NCI-H2029 treated with DMSO at 0.1 percent for 48 hours (cell line): ENCODE data around the gene MAFG.
"Not testable (repeated sequence)": the region's sequence is repeated elsewhere in the genome, so short reads cannot be mapped to it uniquely, and the experiment has no call there.

Source experiments
- DNase-seq: peaks from one replicate; lab custom pipeline; 2025; lab: John Stamatoyannopoulos, UW

Gene MAFG

DNA sequence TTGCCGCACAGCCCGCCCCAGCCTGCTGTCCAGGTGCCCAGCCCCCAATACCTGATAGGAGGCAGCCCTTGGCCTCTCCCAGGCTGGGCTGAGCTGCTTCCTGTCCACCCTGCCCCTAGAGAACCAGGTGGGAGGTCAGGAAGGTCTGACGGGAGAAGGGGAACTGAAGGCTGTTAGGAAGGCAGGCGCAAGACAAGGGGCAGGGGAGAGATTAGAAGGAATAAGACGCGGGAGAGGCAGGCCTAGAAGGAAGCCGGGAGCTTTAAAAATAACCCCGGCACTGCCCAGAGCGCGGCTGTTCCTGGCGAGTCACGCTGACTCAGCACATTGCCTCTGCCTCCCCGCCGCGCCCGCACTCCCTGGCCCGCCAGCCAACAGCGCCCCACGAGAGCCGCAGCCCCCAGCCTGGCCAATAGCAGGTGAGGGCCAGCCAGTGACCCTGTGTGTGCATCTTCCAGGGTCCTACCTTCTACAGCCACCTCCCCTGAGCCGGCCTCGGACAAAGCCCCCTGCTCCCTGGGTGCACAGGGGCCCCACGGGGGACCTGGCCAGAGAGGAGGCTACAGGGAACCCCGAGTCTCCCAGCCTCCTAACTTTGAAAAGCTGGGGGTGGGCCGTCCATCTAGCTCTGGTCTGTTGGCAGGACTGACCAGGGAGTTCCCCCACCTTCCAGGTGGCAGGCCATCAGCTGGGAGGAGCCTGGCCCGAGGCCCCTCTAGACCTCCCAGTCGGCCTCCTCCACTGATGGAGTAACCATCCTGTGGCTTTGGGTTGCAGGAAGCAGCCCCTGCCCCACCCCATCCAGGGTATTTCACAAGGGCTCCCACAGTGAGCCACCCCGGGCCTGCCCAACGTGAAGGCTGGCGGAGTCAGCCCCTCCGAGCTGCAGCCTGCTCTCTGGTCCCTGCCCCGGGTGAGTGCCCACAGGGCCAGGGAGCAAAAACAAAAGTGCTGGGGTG is 4.0 kb downstream of the MAFG start:
- no peak for DNase-seq

DNA sequence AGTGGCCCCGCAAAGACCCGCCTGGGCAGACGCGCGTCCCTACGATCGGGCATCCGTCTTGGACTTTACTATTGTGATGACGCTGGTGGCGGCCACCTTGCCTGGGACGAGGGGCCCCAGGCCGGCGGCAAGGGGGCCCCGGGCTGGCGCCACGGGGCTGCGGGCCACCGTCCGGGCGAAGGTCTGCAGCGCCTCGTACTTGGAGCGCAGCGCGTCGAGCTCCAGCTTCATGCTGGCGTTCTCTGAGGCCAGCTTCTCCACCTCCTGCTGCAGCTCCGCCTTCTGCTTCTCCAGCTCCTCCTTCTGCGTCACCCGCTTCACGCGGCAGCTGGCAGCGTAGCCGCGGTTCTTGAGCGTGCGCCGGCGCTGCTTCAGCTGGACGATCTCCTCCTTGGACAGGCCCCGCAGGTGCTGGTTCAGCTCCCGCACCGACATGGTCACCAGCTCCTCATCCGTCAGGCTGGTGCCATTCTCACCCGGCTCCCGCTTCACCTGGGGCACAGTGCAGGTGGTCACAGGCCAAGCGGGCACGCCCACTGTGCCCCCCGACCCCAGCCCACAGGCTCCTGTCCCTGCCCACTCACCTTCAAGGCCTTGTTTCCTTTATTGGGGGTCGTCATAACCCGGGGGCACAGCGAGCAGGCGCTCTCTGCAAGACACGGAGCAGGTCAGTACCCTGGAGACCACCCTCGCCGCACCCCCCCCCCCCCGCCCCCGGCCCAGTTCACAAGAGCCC is 4.8 kb downstream of the MAFG start:
- DNase-seq: no peak

DNA sequence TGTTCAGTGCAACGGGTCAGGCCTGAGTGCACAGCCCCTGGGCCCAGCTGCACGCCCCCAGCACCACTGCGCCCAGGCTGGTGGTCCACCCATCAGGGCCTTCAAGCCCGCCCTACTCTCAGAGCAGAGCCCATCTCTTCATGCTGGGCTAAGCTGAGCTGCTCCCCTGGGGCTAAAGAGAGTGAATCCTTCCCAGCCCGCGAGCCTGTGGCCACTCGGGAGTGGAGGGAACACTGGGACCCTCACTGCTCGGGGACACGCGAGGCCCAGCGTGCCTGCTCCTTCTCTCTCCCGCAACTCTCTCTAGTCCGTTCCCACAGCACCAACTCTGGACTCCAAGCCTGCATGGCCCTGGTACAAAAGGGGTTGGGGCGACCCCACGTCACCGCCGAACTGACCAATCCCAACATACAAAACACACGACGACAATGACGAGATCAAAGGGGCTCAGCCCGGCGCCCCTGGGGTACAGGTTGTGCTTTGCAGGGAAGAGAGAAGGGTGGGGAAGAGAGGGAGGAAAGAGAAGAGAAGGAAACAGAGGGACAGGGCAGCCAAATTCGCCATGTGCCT is 5.5 kb downstream of the MAFG start:
- DNase-seq: no peak

DNA sequence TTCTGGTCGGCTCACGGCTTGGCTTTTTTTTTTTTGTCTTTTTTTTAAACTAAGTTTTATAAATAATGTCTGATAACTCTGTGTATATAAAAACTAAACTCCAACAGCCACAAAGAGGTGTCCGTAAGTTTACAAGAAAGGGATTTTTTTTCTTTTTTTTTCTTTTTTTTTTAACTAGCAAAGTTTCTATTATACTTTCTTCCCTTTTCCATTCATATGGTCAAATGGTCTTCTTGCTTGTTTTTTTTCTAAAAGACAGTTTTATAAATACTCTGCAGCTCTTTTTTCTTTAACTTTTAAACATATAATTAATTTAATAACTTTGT is 6.0 kb downstream of the MAFG start:
- no peak for DNase-seq

DNA sequence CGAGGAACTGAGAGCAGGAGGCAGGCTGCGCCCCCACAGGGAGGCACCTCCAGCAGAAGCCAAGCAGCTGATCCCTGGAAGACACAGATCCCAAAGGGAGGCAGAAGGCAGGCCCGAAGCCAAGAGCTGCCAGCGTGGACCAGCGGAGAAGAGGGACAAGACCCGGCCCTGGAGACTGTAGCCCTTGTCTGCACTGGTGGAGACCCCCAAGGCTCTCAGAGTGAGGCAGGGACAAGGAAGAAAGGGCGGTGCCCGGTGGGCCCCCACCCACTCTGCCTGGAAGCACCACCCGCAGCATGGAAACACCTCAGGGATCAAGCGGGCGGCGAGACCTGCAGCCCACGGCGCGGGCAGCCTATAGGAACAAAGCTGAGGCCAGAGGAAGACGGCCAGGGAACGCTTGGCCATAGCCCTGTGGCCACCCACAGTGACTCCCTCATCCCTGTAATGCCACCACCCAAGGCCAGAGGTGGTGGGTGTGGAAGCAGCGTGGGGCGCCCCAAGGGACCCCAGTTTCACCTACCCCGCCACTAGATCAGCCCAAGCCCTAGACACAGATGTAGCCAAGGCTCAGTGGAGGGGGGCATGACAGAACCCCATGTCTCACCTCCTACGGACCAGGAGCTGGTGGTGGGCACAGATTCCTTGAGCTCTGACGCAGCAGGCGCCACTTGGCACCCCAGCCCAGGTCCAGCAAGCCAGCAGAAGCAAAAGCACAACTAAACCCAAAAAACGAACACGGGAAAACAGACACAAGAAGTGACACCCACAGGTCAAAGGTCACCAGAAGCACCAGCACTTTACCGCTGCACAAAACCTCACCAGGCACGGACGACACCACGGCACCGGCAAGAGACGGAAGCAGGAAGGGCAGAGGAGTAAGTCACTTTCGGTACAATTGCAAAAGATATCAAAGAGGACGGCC is 6.7 kb downstream of the MAFG start:
- no peak for DNase-seq

DNA sequence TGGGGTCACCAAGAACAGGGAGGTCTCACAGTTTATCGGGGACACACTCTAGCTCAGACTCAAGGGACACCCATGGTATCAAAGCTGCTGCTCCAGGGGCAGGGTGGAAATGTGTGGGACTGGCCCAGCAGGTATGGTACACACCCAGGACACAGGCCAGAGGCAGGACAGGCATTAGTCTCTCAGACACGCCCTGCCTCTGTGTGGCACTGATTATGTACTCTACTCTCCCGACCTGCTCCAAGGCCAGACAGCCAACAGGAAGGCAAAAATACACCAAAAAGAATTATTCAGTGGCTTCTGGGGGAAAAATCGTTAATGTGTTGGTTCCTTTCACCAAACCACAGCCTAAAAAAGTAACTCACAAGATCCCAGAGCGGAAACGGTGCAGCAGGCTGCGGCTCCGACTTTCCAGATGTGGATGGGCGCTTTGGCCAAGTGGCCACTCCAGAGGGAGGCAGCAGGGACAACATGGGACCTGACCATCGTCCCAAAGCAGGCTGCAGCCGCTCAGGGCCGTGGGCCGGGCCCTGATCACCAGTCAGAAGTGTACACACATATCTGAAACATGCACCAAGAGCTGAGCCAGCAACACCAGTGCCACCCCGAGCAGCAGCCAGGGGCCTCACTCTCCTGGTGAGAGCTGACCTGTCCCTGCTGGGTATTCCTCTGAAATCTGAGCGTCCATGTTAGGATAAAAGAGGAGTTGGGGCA is 8.5 kb downstream of the MAFG start:
- no peak for DNase-seq

DNA sequence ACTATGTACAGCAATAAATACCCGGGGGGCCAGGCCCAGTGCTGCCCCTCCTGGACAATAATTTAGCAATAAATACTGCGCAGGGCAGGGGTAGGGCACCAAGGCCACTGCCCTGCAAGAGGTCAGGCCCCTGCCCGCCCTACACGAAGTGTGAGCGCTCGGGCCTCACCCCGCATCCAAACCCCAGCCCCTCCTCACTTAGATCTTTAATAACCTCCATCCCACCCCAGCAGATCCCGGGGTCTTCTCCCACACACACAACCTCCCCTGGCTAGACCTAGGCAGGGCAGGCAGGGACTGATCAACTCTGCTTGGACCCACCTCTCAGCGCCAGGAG is 9.2 kb downstream of the MAFG start:
- not testable (repeated sequence) for DNase-seq

DNA sequence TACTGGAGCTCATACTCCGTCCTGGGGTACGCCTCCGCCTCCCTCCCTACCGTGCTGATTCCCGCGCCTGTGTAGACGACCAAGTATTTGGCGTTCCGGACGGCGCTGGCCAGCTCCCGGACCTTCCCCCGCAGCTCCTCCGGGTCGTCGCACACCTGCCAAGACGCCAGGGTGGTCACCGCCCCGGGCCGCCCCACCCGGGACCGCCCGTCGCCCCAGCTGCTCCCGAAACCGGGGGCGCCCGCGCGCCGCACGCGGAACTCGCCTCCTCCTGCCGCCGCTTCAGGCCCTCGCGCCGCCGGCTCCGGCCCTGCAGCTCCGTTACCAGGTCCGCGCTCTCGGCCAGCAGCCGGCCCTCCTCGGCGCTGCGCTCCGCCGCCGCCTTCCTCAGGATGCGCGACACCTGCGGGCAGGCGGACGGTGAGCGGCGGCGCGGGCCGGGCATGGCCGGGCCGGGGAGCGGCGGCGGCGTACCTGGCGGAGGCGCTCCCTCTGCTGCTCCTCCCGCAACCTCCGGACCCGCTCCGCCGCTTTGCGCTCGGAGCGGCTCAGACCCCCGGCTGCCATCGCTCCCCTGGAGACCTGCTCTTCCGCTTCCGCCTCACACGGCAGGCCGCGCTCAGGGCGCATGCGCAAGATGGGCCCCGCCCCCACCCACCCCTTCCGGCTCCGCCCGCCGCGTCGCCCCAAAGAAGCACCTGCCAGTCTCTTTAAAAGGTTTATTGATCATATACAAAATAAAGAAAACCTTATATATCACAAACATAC is 9.8 kb downstream of the MAFG start, which contains the start of gene SIRT7:
TSS of gene SIRT7 (minus strand) at position 612 of the 768 bp plus-strand sequence. CDS start at position 567, 45 bp downstream.
- peak; percentile 20 for DNase-seq

DNA sequence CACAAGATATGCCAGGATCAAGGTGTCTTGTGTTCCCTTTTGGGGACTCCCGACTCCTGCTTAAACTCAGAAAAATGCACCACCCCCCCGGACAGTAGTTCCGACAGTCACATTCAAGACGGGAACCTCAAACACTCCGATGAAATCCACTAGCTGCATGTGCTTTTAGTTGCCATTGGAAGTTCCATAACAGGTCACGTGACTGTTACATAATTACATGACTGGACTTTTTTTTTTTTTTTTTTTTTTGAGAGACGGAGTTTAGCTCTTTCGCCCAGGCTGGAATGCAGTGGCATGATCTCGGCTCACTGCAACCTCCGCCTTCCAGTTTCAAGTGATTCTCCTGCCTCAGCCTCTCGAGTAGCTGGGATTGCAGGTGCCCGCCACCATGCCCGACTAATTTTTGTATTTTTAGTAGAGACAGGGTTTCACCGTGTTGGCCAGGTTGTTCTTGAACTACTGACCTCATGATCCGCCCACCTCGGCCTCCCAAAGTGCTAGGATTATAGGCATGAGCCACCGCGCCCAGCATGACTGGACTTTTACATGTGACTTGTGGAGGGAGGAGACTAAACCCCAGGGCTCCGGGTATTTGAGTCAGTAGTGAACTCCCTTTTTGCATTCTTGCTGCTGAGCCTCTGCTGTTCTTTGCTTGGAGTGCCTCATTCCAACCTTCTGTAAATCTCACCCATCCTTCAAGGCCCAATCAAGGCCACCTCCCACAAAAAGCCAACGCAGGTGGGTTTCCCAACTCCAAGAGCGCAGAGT is 11.1 kb downstream of the MAFG start:
- DNase-seq: no peak

DNA sequence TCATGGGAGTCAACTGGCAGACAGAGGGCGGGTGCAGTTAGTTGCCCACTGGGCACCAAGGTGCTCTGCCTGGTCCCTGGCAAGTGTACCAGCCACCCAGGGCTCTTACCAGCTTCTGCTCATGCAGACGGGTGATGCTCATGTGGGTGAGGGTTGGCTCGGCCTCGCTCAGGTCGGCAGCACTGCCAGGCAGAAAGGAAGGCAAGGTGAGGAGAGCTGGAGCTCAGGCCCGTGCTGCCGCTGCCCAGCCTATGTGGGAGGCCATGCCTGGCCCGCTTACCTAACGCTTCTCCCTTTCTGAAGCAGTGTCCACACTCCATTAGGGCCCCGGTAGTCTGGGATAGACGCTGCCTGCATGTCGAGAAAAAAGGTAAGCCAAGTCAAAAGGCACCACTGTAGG is 12.2 kb downstream of the MAFG start:
- no peak for DNase-seq

DNA sequence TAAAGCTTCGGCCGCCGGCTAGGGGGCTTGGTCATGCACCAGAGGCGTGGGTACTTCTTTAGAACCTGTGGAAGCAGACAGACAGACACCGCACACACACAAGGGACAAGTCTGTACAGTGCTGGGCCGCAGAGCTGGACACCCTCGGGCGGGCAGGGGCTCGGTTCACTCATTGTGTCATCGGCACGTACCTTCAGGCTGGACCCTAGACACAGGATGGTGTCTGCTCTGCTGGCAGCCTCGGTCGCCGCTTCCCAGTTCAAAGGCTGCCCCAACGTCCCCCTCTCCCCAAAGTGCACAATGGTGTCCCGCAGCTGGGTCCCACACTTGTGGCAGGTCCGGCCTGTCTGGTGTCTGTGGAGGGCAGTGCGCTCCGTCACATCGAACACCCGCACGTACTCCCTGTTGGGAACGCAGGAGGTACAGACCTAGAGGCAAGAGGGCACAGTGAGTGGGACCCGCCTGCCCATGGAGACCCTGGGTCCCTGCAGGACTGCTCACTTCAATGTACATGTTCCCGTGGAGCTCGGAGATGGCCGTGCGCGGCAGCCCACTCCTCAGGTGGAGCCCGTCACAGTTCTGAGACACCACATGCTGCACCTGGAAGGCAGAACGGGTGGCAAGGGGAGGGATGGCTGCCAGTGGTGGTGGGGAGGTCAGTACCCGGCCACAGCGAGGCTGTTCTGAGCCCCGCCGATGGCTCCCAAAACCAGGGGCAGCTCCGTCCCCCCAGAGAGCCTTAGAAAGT is 13.3 kb downstream of the MAFG start:
- DNase-seq: no peak

DNA sequence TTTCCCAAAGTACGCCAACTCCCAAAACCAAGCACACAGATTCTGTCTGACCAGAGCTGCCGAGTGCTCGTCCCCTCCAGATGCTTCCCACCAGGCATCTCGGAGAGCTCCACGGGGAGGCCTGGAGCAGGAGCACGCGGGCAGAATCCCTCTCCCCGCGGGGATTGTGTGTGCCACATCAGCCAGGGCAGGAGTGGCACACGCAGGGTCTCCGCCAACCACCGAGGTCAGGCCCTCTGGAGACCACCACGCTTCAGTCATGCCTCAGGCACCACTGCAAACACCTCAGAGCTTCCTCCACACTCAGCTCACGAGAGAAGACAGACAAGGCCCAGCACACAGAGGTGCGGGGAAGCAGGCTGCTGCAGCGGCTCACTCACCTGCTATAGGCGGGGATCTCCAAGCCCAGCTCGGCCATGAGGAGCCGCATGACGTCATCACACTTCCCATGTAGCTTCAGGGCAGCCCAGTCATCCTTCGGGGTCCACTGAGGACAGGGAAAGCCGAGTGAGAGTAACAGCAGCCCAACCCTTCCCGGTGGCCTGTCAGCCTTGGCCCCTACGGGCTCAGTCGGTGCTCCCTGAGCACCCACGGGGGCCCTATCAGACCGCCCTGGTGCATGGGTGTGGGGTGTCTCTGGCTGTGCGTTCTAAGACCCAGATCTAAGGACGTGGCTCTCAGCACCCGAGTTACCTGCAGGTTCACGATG is 14.0 kb downstream of the MAFG start:
- DNase-seq: no peak

DNA sequence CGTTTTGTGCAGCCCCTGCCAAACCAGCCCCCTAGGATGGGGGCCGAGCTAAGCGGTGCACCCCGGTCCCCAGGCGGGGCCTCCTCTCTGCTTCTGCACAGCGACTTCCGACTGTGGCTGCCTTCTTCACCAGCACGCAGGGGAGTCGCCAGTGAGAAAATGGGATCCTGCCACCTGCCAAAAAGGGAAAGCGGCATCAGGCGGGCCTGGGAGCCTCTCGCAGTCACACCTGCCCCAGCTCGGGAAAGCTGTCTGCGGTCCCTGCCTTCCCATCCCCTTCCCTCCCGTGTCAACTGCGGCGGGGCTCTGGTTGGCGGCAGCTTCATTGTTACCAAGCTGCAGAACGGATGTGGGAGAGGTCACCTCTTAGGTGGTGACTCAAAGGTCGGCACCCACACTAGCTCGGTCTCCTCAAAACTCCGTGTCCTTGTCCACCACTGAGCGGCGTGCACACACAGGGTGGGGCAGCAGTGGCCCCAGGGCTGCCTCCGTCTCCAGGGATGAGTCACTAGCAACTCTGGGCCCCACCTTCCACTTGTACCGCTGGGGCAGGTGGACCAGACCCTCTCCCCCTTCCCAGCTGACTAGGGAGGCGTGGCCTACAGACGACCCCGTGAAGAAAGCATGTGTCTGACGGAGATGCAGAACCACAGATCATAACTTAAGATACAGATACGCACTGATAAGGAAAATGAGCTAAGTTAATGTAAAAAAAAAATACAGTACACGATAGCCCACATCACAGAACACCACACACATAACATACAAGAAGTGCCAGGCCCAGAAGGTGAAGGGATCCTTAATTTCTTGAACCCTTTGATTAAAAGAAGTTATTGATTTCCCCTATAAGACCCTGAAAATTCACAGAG is 14.9 kb downstream of the MAFG start:
- DNase-seq: no peak

DNA sequence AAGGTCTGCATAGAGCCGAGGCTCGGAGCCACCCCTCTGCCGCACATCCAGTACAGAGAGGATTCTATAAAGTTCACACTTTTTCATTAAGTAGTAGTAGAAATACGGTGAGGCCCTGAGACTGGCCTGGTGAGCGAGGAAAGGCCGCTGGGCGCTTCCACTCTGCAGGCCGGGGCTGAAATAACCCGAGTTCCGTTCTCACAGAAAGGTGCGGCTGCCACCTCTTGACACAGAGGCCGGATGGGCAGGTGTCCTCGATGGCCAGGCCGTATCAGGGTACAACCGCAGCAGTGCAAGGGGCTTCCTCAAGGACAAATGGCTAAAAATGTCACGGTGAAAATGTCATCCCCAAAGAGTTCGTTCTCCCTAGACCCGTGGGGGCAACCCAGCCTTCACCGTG is 15.6 kb downstream of the MAFG start:
- no peak for DNase-seq

DNA sequence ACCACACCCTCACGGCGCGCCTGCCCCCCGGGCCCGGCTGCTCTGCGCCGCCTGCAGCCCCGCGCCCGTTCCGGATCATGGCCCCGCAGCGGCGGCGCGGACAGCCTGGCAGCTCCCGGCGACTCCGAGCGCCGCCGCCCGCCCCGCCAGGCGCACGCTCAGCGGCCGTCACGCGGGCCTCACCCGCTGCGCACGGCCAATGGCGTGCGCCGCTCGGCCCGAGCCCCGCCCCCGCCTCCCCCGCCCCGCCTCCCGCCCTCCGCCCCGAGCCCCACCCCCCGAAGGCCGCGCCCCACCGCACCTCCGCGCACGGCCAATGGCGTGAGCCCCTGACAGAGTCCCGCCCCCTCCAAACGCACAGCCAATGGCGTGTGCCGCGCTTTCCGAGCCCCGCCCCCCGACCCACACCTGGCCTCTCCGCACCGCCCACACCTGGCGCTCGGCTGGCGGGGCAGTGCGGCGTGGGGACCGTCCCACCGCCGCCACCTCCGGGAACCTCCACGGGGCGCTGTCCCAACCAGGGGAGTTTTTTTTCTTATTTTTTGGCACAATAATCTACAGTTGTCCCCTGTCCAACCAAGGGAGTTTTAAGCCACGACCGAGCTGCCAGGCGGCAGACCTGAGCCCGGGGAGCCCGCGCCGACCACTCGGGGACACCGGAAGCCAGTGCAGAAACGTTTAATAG is 16.1 kb downstream of the MAFG start, which contains the start of gene PCYT2:
TSS of gene PCYT2 (minus strand) at position 123 of the 685 bp plus-strand sequence. CDS start at position 79, 44 bp downstream.
- DNase-seq: peak; percentile 24

DNA sequence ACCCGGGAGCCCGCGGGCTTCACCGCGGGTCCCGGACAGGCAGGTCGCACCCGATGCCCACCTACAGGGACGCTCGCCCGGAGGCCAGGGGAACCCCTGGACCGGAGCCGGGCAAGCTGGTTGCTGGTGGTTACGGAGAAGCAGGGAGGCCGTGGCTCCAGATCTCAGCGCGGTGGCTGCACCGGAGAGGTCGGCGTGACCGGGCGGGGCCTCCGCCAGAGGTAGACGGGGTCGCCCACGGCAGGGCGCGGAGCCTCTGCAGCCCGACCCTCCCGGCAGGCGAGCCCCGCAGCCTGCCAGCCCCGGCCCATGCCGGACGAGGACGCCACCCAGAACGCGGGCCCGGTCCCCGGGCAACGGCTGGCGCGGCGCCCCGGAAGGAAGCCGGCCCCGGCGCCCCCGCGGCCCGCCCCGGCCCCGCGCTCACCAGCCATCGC is 16.7 kb downstream of the MAFG start:
- DNase-seq: no peak
